GM19455 (cell line): Measurements from ENCODE around the gene MANEAL.

Source experiments
- ATAC-seq: cut with Tn5 transposase; IDR thresholded peaks from one replicate; pipeline ENCODE4 v1.9.1; 2021; ENCODE audit not compliant: unreplicated experiment

The MANEAL gene

DNA sequence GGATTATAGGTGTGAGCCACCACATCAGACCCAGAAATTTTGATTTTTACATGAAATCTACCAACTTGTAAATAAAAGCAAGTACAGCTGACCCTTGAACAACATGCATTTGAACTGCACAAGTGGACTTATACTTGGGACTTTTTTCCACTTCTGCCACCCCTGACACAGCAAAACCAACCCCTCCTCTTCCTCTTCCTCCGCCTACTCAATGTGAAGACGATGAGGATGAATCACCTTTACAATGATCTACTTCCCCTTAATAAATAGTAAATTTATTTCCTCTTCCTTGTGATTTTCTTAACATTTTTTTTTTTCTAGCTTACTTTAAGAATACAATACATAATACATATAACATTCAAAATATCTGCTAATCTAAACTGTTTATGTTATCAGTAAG lies 31.9 kb downstream of the MANEAL start:
- no peak for ATAC-seq

DNA sequence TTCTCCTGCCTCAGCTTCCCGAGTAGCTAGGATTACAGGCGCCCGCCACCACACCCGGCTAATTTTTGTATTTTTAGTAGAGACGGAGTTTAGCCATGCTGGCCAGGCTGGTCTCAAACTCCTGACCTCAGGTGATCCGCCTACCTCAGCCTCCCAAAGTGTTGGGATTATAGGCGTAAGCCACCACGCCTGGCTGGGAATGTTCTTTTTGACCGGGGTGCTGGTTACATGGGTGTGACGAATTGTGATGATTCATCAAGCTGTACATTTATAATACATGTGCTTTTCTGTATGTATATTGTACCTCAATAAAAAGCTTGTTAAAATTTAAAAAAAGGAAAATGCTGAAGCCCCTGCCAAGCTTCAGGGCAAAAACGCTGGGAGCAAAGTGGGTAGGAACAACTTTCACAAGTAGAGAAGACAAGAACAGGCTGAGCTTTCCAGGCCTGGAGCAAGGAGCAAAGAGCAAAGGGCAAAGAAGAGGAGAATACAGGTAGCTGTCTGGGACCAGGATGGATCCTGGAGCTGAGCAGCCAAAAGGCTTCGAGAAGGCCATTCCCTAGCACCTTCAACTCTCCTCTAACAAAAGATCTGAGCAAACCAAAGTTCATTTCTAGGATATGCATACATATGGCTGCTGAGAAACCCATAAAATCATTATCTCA lies 34.9 kb downstream of the MANEAL start:
- ATAC-seq = no peak

DNA sequence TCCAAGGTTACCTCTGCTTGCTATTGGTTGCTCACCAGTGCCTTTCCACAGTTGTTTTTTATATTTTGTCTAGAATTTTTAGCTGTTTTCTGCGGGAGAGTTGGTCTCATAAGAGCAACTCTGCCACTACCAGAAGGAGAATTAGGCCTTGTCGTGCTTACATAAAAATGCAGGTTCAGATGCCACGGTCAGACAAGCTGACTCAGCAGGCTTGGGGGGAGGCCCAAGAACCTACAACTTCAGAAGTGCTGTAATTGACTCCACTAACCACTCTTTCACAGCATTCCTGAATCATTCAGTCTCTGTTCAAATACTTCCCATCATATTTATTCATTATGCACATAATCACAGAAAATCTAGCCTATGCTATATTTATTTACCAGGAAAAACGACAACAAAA lies 37.5 kb downstream of the MANEAL start:
- ATAC-seq = no peak

DNA sequence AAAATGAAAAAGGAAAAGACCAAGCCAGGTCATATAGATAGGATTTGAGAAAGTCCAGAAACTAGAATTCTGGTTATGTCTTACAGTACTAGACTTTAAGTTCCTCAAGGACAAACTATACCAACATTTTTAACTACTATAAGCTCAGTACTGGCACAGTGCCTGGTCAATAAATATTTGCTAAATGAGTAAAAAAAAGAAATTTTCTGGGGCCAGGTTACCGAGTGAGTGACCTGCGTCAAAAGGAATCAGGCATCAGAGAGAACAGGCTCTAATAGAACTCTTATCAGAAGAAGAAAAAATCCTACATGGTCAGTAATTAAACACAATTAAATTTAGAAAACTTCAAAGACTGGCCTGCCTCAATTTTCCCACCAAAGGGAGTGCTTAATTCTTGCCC lies 38.2 kb downstream of the MANEAL start:
- no peak for ATAC-seq

DNA sequence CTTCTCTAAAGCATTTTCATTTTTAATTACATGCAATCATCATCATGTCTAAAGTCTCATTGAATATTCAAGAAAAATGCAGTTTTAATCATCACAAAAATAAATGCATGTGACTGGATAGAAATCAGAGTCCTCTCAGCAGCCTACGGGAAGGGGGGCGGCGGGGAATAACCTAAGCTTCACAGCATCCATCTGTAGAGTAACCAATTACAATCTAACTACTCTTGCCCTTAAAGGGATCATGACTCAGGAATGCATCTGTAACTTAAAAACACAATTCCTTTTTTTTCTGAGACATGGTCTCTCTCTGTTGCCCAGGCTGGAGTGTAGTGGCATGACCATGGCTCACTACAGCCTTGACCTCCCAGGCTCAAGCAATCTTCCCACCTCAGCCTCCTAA lies 43.1 kb downstream of the MANEAL start:
- ATAC-seq = no peak

DNA sequence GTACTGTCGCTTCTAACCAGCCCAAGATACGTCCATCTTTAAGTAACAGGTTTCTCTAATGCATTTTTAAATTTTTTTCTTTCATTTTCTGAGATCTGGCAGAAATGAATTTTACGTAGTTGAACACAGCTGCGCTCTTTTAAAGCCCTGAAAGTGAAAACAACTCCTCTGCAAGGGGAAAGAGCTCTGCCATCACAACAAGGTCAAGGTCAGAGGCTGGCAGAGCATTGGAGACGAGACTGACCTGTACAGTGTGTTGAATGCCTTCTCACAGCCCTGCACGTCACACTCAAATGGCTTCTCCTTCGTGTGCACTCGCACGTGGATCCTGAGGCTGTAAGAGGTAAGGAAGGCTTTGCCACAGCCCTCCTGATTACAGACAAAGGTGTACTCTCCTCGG lies 46.0 kb downstream of the MANEAL start:
- ATAC-seq = no peak

DNA sequence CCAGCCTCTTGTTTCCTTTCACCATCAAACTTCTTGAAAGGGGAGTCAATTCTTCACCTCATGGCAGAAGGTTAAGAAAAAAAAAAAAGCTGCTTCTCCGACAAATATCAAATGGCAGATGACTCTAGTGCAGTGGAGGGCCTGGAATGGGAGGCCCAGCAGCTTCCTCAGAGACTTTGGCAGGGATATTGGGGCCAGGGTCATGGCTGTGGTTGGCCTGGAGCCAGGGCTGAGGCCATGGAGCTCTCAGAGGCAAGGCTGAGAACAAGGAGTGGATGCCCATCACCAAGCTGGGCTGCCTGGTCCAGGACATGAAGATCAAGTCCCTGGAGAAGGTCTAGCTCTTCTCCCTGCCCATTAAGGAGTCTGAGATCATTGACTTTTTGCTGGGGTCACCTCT lies 47.1 kb downstream of the MANEAL start:
- no peak for ATAC-seq

DNA sequence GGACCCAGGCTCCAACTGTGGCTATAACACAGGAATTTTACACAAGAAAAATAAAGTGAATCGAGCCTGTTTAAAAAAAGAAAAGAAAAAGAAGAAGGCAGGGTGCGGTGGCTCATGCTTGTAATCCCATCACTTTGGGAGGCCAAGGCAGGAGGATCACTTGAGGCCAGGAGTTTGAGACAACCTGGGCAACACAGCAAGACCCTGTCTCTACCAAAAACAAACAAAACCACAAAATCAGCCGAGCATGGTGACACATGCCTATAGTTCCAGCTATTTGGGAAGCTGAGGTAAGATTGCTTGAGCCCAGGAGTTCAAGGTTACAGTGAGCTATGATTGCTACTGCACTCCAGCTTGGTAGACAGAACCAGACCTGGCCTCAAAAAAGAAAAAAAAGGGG lies 48.0 kb downstream of the MANEAL start:
- no peak for ATAC-seq

DNA sequence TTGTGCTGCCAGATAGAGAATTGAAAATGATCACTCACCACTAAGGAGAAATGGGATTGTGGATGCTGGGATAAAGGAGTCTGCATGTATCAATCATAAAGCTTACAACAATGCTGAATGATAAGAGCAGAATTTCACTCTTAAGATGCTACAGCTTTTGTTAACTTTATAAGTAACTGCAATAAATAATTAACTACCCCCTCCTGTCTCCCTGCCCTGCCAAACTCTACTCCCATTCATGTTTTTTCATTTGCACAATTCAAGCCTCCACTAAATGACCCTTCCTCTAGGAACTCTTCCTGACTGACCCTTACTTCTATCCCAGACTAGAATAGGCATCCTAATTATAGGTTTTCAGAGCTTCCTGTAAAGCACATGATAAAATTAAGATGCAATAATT lies 50.9 kb downstream of the MANEAL start:
- ATAC-seq = no peak

DNA sequence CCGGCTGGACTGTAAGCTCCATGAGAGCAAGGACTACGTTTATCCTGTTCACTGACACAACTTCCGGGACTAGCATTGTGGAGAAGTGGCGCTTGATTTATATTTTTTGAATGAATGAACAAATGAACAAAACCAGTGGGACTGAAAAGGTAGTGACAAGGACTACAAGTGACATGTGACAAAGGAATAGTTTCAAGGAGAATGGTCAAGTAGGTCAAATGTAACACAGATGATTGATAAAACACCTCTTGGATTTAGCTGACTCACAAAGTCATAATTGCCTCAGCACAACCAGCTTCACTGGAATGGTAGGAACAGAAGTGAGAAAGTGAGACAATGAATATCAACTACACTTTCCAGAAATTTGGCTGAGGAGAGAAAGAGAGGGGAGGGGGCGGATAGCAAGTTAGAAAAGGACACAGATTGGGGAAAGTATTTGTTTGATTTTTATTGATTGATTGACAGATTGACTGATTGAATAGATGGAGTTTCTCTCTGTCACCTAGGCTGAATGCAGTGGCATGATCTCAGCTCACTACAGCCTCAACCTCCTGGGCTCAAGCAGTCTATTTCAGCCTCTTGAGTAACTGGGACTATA lies 51.5 kb downstream of the MANEAL start:
- no peak for ATAC-seq

DNA sequence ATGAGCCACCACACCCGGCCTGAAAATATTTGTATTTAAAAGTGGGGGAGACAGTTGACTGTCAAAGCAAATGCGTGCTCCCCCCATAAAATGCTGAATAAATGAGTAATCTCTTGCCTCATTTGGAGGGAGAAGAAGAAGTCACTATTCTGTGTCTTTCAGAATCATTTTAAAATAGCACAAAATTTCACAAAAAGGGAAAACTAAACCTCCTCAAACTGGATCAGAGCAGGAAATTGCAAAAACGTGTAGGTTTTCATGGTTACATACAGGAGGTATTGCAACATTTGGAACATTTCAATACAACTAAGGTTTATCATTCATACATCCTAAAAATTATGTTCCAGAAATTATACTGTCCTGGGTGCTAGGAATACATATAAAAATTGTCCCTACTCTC lies 52.1 kb downstream of the MANEAL start:
- ATAC-seq = no peak

DNA sequence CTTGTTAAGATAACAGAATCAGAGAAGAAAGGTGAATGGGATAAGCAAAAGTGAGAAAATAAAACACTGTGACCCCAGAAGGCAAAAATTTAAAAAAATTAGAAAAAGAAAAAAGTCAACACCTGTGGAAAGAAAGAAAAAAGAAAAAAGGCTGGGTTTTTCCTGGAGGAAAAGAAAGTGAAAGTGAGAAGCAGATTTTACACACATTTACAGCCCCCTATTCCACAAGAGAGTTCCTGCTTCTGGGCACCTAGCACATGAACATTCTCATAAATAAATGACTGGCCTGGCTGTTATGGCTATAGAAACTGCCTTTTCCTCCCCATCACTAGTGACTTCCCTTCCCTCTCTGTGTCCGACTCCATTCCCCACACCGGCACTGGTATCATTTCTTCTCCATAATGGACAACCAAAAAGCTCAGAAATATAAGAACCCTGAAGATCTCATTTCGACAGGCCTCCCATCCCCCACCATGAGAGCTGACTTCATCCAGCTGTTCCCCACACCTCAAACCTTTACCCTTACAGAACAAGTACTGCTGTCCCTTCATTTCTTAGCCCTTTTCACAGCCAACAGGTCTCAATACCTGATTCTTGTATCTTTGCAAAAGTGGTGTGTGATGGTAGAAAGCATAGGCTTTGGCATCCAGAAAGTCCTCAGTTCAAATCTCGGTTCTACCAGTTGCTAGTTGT lies 53.1 kb downstream of the MANEAL start:
- ATAC-seq = no peak

DNA sequence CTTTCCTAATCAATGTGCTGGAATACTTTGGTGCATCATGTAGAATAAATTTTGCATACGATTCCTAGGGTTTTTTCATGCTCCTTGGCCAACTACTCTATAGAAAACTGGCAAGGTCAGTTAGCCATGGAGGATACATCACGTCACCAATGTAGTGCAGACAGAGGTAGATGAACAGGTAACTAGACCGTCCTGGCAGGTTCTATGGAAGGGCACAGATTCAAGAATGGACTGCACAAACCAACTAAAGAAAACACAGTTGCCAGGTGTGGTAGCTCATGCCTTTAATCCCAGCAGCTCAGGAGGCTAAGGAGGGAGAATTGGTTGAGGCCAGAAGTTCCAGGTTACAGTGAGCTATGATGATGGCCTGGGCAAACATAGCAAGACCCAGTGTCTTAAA lies 55.8 kb downstream of the MANEAL start:
- no peak for ATAC-seq

DNA sequence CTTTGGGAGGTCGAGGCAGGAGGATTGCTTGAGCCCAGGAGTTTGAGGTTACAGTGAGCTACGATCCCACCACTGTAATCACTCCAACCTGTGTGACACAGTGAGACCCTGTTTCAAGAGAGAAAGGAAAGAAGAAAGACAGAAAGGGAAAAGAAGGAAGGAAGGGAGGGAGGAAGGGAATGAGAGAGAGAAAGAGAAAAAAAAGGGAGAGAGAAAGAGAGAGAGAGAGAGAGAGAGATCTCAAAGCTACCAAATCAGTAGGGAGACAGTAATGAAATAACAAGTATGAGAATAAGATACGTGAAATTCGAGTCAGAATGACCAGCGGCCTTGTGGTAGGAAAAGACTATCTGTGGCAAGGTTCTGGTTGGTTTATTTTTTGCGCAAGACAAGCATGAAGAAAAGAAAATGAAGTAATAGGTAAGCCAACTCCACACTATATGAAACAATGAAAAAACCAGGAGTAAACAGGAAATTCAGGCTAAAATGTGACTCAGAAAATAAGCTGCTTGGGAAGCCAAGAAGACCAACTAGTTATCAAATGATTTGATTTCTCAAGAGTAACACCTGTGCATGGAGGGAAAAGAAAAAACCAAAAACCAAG lies 56.8 kb downstream of the MANEAL start:
- ATAC-seq = no peak
